K562 (cell line): ENCODE measurements around the gene ZCCHC24. TPM values are rescaled to one million over a fixed set of nuclear protein-coding genes. Genes with fewer than 3 reads are reported as not detected.

Experiments used
- ARNT ChIP-seq, 2 experiments: fragments of 450-650 bp; IDR thresholded peaks; 2 replicates each; pipeline ENCODE4 v1.6.1; 2016; ENCODE audit warnings: mild to moderate bottlenecking in 1 of 2
- E4F1 ChIP-seq: fragments of 250-450 bp; sonication (Bioruptor Pico); IDR thresholded peaks from 2 replicates; pipeline ENCODE4 v1.5.0; 2021; ENCODE audit warnings: mild to moderate bottlenecking, borderline replicate concordance
- FOXO4 ChIP-seq: fragments of 450-650 bp; formaldehyde crosslinking; IDR thresholded peaks from 2 replicates; pipeline ENCODE4 v1.4.0; 2020; ENCODE audit warnings: mild to moderate bottlenecking, moderate library complexity
- HDAC2 ChIP-seq: fragments of 450-650 bp; IDR thresholded peaks from 2 replicates; pipeline ENCODE4 v1.6.1; 2016; ENCODE audit warnings: mild to moderate bottlenecking
- KLF1 ChIP-seq: fragments of 450-650 bp; IDR thresholded peaks from 2 replicates; pipeline ENCODE4 v1.6.1; 2016; ENCODE audit warnings: missing genetic modification characterization, missing compliant biosample characterization
- MTF1 ChIP-seq: fragments of 250-450 bp; sonication (Bioruptor Pico); IDR thresholded peaks from 2 replicates; pipeline ENCODE4 v1.9.0; 2021; ENCODE audit warnings: moderate library complexity, mild to moderate bottlenecking, inconsistent platforms, borderline replicate concordance
- PHF20 ChIP-seq: fragments of 450-650 bp; IDR thresholded peaks from 2 replicates; pipeline ENCODE4 v1.6.1; 2018; ENCODE audit not compliant: partially characterized antibody
- POLR2A ChIP-seq: fragments of 450-650 bp; conservative IDR thresholded peaks from 2 replicates; pipeline ENCODE4 v1.6.1; 2016
- POLR2G ChIP-seq: fragments of 200-400 bp; formaldehyde crosslinking; IDR thresholded peaks from 2 replicates; pipeline ENCODE4 v1.6.1; 2017; ENCODE audit warnings: low read depth, mild to moderate bottlenecking, antibody characterized with exemption, low read length, moderate library complexity
- STAT6 ChIP-seq: sonication (generic); formaldehyde crosslinking; IDR thresholded peaks from 2 replicates; pipeline ENCODE4 v1.8.1; 2023; ENCODE audit warnings: mild to moderate bottlenecking, missing genetic modification reagents
- TAF7 ChIP-seq: fragments of 450-650 bp; IDR thresholded peaks from 2 replicates; pipeline ENCODE4 v1.6.1; 2016; ENCODE audit warnings: missing genetic modification characterization, missing compliant biosample characterization
- ZNF318 ChIP-seq, 2 experiments: fragments of 450-650 bp; IDR thresholded peaks; 2 replicates each; pipeline ENCODE4 v1.6.1; 2016; ENCODE audit warnings: mild to moderate bottlenecking in 2 of 2, borderline replicate concordance in 1 of 2, low read depth in 1 of 2, moderate library complexity in 1 of 2
- polyA plus RNA-seq, 8 experiments: library from polyadenylated mRNA; depleted of rRNA in 4 of 8; stranded (reverse) in 5 of 8; unstranded in 3 of 8; fragments of >200 nt; fragmentation: Nextera tagmentation in 2 of 8; fragmentation: Illumina TruSeq in 1 of 8; extraction: Ambion mirVana in 2 of 8; extraction: Trizol in 1 of 8; gene quantifications; 2 replicates each; pipeline versions ENCODE4 v1.2.1 to v1.2.3, GENCODE V29; 2011 to 2014; ENCODE audit warnings: inconsistent platforms in 1 of 8, missing spikeins in 1 of 8
- total RNA-seq, 7 experiments: library from RNA; depleted of rRNA in 6 of 7; stranded (reverse); fragments of >200 nt in 6 of 7; fragmentation: Illumina TruSeq in 2 of 7; extraction: Trizol in 2 of 7; gene quantifications; 2 replicates each; pipeline versions ENCODE4 v1.2.1 to v1.2.3, GENCODE V29; 2011 to 2021; ENCODE audit warnings: low replicate concordance in 1 of 7

Gene ZCCHC24
- total and polyA plus RNA-seq, 9 of the 15 experiments (the other 6 are each of a cell fraction or from before 2014, with no cell fraction given): 0.84 to 11.0 (median 4.6) TPM

GRCh38 chr10:79445977-79446757 is 743 bp upstream of the ZCCHC24 start (continued):
- TF ChIP-seq TAF7 (tag): peak; percentile 89
- TF ChIP-seq MTF1 (CRISPR knock-in tag): no peak
- 0 out of 2 replicates have a peak, but pooled peaks have one; percentile 62 for TF ChIP-seq KLF1 (tag)
- peak; percentile 67; the same call in 1 of the 2 replicates for TF ChIP-seq POLR2G
- peak in 1 of 2 experiments; percentile 60; a peak in 1 of 4 replicates for TF ChIP-seq ZNF318 (IDR thresholded peaks at IDR 0.05; ENCODE audit: borderline replicate concordance in 1 of 2, low read depth in 1 of 2)
- TF ChIP-seq STAT6 (CRISPR knock-in tag): peak; percentile 80; the same call in 1 of the 2 replicates
- TF ChIP-seq POLR2A: peak; percentile 94
- TF ChIP-seq E4F1: no peak
- 0 out of 2 replicates have a peak, but pooled peaks have one; percentile 67 for TF ChIP-seq FOXO4 (CRISPR knock-in tag)
- TF ChIP-seq ARNT (IDR thresholded peaks at IDR 0.05): peak; percentile 98
- peak; percentile 76 for TF ChIP-seq PHF20
- TF ChIP-seq HDAC2: peak; percentile 95
